ENCODE measurements around the gene EDN2. TPM values are rescaled to one million over a fixed set of nuclear protein-coding genes. Genes with fewer than 3 reads are reported as not detected.

EDN2 gene
- total and polyA plus RNA-seq, 8 donors, result 1.5 to 71.8 (median 2.5) TPM; not detected in 3

- WGBS, 5 donors, result 90 to 94% (median 90%) methylated on average over 22 to 27 of the region's 27 CpGs
- Histone ChIP-seq H3K27ac (peak overlapping the region in 1 of 5 donors; percentile 71), H3K4me1 (peaks cover 17 to 44% (median 33%) of the 10 kb centered on the region in 4 donors), H3K36me3 (peaks cover 0 to 27% (median 7%) of the 10 kb centered on the region in 4 donors), H3K27me3 (no peaks in the 10 kb centered on the region), H3K4me3 (no peak overlapping the region), H3K9me3 (no peaks in the 10 kb centered on the region)
- intact Hi-C loops (cut with DNase I; ENCODE audit: low total_unique reads), result no loop called here
- TF ChIP-seq POLR2A (IDR thresholded peaks at IDR 0.05), result no peak
- TF ChIP-seq POLR2AphosphoS5 (IDR thresholded peaks at IDR 0.05), result no peak
- TF ChIP-seq CTCF (IDR thresholded peaks at IDR 0.05), result no peak
- TF ChIP-seq EP300 (IDR thresholded peaks at IDR 0.05), result no peak
- DNase-seq, result no peak
Observed at GRCh38 chr1:41512701-41513382, 28.4 kb upstream of the EDN2 start.

- TF ChIP-seq CTCF (IDR thresholded peaks at IDR 0.05) (no peak), EP300 (IDR thresholded peaks at IDR 0.05) (no peak), POLR2A (IDR thresholded peaks at IDR 0.05) (no peak), POLR2AphosphoS5 (IDR thresholded peaks at IDR 0.05) (no peak)
- H3K27me3 ChIP-seq, result no peaks in the 10 kb centered on the region
- 89 to 98% (median 97%) methylated on average over 7 of the region's 7 CpGs for WGBS, 5 donors
- H3K9me3 ChIP-seq, result no peaks in the 10 kb centered on the region
- peaks cover 0 to 27% (median 7%) of the 10 kb centered on the region in 4 donors for H3K36me3 ChIP-seq
- peaks cover 11 to 32% (median 23%) of the 10 kb centered on the region in 4 donors for H3K4me1 ChIP-seq
- DNase-seq, result no peak
- intact Hi-C loops (cut with DNase I; ENCODE audit: low total_unique reads), result no loop called here
- H3K4me3 ChIP-seq, result no peak overlapping the region
- no peak overlapping the region for H3K27ac ChIP-seq
Observed at GRCh38 chr1:41511239-41511540, 26.7 kb upstream of the EDN2 start.

- intact Hi-C loops (cut with DNase I; ENCODE audit: low total_unique reads), result no loop called here
Observed at GRCh38 chr1:41510531-41511238, 26.2 kb upstream of the EDN2 start.

GRCh38 chr1:41509270-41509671 lies 24.8 kb upstream of the EDN2 start:
- Histone ChIP-seq H3K9me3 (no peaks in the 10 kb centered on the region), H3K36me3 (peaks cover 0 to 27% (median 7%) of the 10 kb centered on the region in 4 donors), H3K4me3 (no peak overlapping the region), H3K4me1 (peaks cover 0 to 14% (median 8%) of the 10 kb centered on the region in 4 donors), H3K27ac (no peak overlapping the region), H3K27me3 (no peaks in the 10 kb centered on the region)
- 70 to 84% (median 81%) methylated on average over 9 of the region's 9 CpGs for WGBS, 5 donors
- TF ChIP-seq POLR2A (IDR thresholded peaks at IDR 0.05) (no peak), EP300 (IDR thresholded peaks at IDR 0.05) (no peak), CTCF (IDR thresholded peaks at IDR 0.05) (no peak), POLR2AphosphoS5 (IDR thresholded peaks at IDR 0.05) (no peak)
- no peak for DNase-seq
- intact Hi-C loops (cut with DNase I; ENCODE audit: low total_unique reads), result no loop called here

More at GRCh38 chr1:41510531-41511238, 26.2 kb upstream of the EDN2 start:
- peaks cover 6 to 28% (median 18%) of the 10 kb centered on the region in 4 donors for H3K4me1 ChIP-seq
- 95 to 99% (median 96%) methylated on average over 23 to 41 of the region's 41 CpGs for WGBS, 5 donors
- no peak overlapping the region for H3K27ac ChIP-seq
- peaks cover 0 to 27% (median 7%) of the 10 kb centered on the region in 4 donors for H3K36me3 ChIP-seq
- no peaks in the 10 kb centered on the region for H3K9me3 ChIP-seq
- TF ChIP-seq POLR2AphosphoS5 (IDR thresholded peaks at IDR 0.05), result no peak
- TF ChIP-seq EP300 (IDR thresholded peaks at IDR 0.05), result no peak
- no peak for TF ChIP-seq POLR2A (IDR thresholded peaks at IDR 0.05)
- TF ChIP-seq CTCF (IDR thresholded peaks at IDR 0.05), result no peak
- DNase-seq, result no peak
- no peaks in the 10 kb centered on the region for H3K27me3 ChIP-seq
- H3K4me3 ChIP-seq, result no peak overlapping the region
